Stomach (tissue), 4 donors: ENCODE data around the gene YOD1.

Source experiments
- EP300 ChIP-seq: sonication (generic); formaldehyde crosslinking; IDR thresholded peaks from one replicate; pipeline ENCODE4 v1.6.1; 2017; ENCODE audit warnings: antibody characterized with exemption
- POLR2A ChIP-seq, 4 donors: fragments of 450-650 bp; IDR thresholded peaks; one replicate each; pipeline ENCODE4 v1.6.1; 2016; ENCODE audit warnings: antibody characterized with exemption in 4 of 4, control low read depth in 2 of 4, mild to moderate bottlenecking in 1 of 4, moderate library complexity in 1 of 4
- POLR2AphosphoS5 ChIP-seq, 3 donors: sonication (generic); formaldehyde crosslinking; IDR thresholded peaks; one replicate each; pipeline ENCODE4 v1.6.1; 2016; ENCODE audit warnings: antibody characterized with exemption in 3 of 3
- TF ChIP-seq, protein P1 (sequence below), 7 experiments: fragments of 450-650 bp in 4 of 7; fragments of 200-600 bp in 3 of 7; sonication (generic) in 3 of 7; IDR thresholded peaks; one replicate each; pipeline ENCODE4 v1.5.1; 2016 to 2019; ENCODE audit warnings: antibody characterized with exemption in 7 of 7, control low read depth in 2 of 7, mild to moderate bottlenecking in 1 of 7

DNA sequence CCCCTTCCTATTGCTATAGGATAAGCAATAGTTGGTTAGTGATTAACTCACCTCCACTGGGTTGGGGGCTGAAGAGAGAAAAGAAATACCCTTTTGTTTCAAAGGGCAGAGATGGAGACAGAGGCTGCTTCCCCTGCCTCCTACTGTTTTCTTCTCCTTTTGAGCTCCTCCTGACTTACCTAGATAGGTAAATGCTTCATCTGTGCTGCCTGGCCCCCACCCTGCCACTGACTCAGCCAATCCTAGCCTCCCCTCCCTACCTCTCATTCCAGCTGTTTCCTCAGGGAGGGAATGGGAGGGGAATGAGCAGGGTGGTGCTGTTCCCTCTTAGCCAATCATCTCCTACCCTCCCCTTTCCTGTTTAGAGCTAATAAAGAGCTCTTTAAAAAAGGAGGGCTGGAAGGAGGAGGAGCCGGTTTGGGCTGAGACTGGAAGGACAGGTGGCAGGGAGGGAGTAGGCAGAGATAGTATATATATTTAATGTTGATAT is 18.4 kb downstream of the YOD1 start, which contains the start of gene C1orf116:
- TF ChIP-seq POLR2AphosphoS5 (IDR thresholded peaks at IDR 0.05) = peak in 2 of 3 donors; percentile 93 to 94
- peak in 2 of 4 donors; percentile 86 to 89 for TF ChIP-seq POLR2A (IDR thresholded peaks at IDR 0.05)
- TF ChIP-seq, protein P1, sequence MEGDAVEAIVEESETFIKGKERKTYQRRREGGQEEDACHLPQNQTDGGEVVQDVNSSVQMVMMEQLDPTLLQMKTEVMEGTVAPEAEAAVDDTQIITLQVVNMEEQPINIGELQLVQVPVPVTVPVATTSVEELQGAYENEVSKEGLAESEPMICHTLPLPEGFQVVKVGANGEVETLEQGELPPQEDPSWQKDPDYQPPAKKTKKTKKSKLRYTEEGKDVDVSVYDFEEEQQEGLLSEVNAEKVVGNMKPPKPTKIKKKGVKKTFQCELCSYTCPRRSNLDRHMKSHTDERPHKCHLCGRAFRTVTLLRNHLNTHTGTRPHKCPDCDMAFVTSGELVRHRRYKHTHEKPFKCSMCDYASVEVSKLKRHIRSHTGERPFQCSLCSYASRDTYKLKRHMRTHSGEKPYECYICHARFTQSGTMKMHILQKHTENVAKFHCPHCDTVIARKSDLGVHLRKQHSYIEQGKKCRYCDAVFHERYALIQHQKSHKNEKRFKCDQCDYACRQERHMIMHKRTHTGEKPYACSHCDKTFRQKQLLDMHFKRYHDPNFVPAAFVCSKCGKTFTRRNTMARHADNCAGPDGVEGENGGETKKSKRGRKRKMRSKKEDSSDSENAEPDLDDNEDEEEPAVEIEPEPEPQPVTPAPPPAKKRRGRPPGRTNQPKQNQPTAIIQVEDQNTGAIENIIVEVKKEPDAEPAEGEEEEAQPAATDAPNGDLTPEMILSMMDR (IDR thresholded peaks at IDR 0.05) = no peak
- no peak for TF ChIP-seq EP300
